ENCODE results near the gene GADL1.

GADL1 gene

GRCh38 chr3:30708472-30708871 lies 186.0 kb downstream of the GADL1 start:
- Histone ChIP-seq H3K9me2 (replicated peaks; ENCODE audit: control insufficient read depth, low read length) (no peaks in the 10 kb centered on the region), H3K36me3 (ENCODE audit: control insufficient read depth, low read length) (no peaks in the 10 kb centered on the region), H3K79me2 (ENCODE audit: control insufficient read depth, low read length) (no peaks in the 10 kb centered on the region), H4K20me1 (ENCODE audit: control insufficient read depth, insufficient read depth, low read depth, low read length) (no peaks in the 10 kb centered on the region), H3F3A (ENCODE audit: control insufficient read depth, insufficient read depth) (no peaks in the 10 kb centered on the region), H3K9me3 (ENCODE audit: control insufficient read depth, insufficient read depth, low read length) (peaks cover under 1% of the 10 kb centered on the region; the same call in 1 of the 2 replicates), H3K4me1 (ENCODE audit: control insufficient read depth, low read length) (peaks cover 12% of the 10 kb centered on the region), H3K4me2 (ENCODE audit: low read length) (no peak overlapping the region), H3K27ac (ENCODE audit: low read depth, low read length) (no peak overlapping the region), H3K4me3 (ENCODE audit: low read length) (no peak overlapping the region), H3K27me3 (ENCODE audit: control insufficient read depth, low read length) (no peaks in the 10 kb centered on the region)
- no peak for TF ChIP-seq EZH2phosphoT487 (IDR thresholded peaks at IDR 0.05; ENCODE audit: borderline replicate concordance, low read length)
- no peak for TF ChIP-seq CTCF (IDR thresholded peaks at IDR 0.05; ENCODE audit: low read depth, low read length, poor library complexity, severe bottlenecking)

GRCh38 chr3:30707825-30708224 lies 186.6 kb downstream of the GADL1 start:
- H3K4me1 ChIP-seq (ENCODE audit: control insufficient read depth, low read length), result peaks cover 9% of the 10 kb centered on the region
- H3K27ac ChIP-seq (ENCODE audit: low read depth, low read length), result no peak overlapping the region
- no peak overlapping the region for H3K4me3 ChIP-seq (ENCODE audit: low read length)
- no peaks in the 10 kb centered on the region for H3K36me3 ChIP-seq (ENCODE audit: control insufficient read depth, low read length)
- no peaks in the 10 kb centered on the region for H4K20me1 ChIP-seq (ENCODE audit: control insufficient read depth, insufficient read depth, low read depth, low read length)
- no peak for TF ChIP-seq CTCF (IDR thresholded peaks at IDR 0.05; ENCODE audit: low read depth, low read length, poor library complexity, severe bottlenecking)
- TF ChIP-seq EZH2phosphoT487 (IDR thresholded peaks at IDR 0.05; ENCODE audit: borderline replicate concordance, low read length), result no peak
- no peaks in the 10 kb centered on the region for H3K27me3 ChIP-seq (ENCODE audit: control insufficient read depth, low read length)
- H3K79me2 ChIP-seq (ENCODE audit: control insufficient read depth, low read length), result no peaks in the 10 kb centered on the region
- H3K9me3 ChIP-seq (ENCODE audit: control insufficient read depth, insufficient read depth, low read length), result peaks cover 7% of the 10 kb centered on the region
- H3K9me2 ChIP-seq (replicated peaks; ENCODE audit: control insufficient read depth, low read length), result no peaks in the 10 kb centered on the region
- H3K4me2 ChIP-seq (ENCODE audit: low read length), result no peak overlapping the region
- no peaks in the 10 kb centered on the region for H3F3A ChIP-seq (ENCODE audit: control insufficient read depth, insufficient read depth)

- H3K36me3 ChIP-seq (ENCODE audit: control insufficient read depth, low read length), result no peaks in the 10 kb centered on the region
- no peaks in the 10 kb centered on the region for H3K27me3 ChIP-seq (ENCODE audit: control insufficient read depth, low read length)
- H4K20me1 ChIP-seq (ENCODE audit: control insufficient read depth, insufficient read depth, low read depth, low read length), result no peaks in the 10 kb centered on the region
- no peaks in the 10 kb centered on the region for H3K9me2 ChIP-seq (replicated peaks; ENCODE audit: control insufficient read depth, low read length)
- no peak overlapping the region for H3K27ac ChIP-seq (ENCODE audit: low read depth, low read length)
- no peak overlapping the region for H3K4me3 ChIP-seq (ENCODE audit: low read length)
- no peaks in the 10 kb centered on the region for H3K4me1 ChIP-seq (ENCODE audit: control insufficient read depth, low read length)
- TF ChIP-seq EZH2phosphoT487 (IDR thresholded peaks at IDR 0.05; ENCODE audit: borderline replicate concordance, low read length) (no peak), CTCF (IDR thresholded peaks at IDR 0.05; ENCODE audit: low read depth, low read length, poor library complexity, severe bottlenecking) (no peak)
- no peak overlapping the region for H3K4me2 ChIP-seq (ENCODE audit: low read length)
- H3F3A ChIP-seq (ENCODE audit: control insufficient read depth, insufficient read depth), result no peaks in the 10 kb centered on the region
- no peaks in the 10 kb centered on the region for H3K79me2 ChIP-seq (ENCODE audit: control insufficient read depth, low read length)
- H3K9me3 ChIP-seq (ENCODE audit: control insufficient read depth, insufficient read depth, low read length), result peaks cover 7% of the 10 kb centered on the region
These were observed 189.2 kb downstream of the GADL1 start for GRCh38 chr3:30704931-30705890.

All from DOHH2 (cell line).